ENCODE results near the gene NR1I3.
"Not testable (repeated sequence)": the region's sequence is repeated elsewhere in the genome, so short reads cannot be mapped to it uniquely, and the experiment has no call there.

NR1I3 gene, protein sequence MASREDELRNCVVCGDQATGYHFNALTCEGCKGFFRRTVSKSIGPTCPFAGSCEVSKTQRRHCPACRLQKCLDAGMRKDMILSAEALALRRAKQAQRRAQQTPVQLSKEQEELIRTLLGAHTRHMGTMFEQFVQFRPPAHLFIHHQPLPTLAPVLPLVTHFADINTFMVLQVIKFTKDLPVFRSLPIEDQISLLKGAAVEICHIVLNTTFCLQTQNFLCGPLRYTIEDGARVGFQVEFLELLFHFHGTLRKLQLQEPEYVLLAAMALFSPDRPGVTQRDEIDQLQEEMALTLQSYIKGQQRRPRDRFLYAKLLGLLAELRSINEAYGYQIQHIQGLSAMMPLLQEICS

DNA sequence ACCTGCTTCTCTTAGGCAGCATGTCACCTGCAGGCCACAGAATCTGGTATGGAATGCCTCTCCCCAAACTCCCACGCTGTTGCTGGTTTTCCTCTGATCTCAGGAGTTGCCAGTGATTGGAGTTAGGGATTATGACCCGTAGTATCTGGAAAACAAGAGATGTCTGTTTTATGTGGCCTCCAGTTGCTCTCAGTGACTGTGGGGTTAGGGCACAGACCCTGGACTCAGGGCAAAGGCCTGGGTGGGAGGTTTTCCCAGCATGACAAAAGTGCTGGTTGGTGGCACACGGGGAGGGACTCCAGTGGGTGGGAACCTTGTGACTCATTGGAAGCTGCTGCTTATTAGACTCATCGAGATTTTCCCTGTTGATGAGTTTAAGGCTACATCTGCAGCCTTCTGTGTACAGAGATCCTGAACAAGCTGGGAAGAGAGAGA is at the start of gene NR1I3:
TSS of gene NR1I3 (minus strand) at position 165 of the 435 bp plus-strand sequence. CDS start 1,638 bp downstream, outside the sequence.
- DNase-seq: no peak

DNA sequence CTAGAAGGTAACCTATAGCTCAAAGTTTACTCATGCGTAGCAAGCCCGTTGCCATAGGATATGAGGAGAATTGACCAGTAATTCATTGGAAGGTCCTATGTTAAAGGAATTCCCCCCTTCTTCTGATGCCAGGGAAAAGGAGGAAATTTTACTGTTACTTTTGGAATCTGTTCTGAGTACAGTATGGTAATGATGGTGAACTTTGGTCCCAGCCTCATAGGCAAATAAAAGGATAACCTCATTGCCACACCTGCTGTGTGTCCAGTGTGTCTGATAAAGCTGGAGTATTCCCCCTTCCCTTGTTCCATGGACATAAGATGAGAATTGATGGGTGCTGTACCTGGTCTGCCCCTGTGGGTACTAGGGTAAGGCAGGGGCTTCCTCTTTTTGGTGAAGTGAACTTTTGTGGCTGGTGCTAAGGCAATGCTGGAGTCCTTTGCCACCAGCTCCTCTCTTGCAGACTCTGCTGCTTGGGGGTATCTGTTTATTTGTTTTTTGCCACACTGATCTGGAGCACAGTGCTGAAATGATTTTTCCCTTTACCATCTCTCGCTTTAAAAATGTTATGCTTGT is 49.6 kb upstream of the NR1I3 start:
- no peak for DNase-seq

DNA sequence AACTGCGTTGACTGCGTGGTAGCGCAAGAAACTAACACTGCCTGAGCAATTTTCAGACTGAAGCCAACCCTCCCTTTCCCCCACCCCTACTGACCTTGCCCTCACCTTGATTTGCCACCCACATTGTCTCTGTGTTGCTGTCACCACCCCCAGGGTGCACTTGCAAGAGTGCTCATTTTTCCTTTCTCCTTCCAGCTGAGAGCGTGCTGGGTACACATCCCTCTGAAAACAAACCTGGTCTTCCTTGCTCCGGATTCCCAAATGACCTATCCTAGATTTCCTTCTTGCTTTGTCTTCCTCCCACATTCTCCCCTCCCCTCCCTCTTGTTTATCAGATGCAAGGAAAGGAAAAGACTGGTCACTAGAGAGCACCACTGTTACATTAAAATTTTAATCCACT is 47.5 kb upstream of the NR1I3 start:
- no peak for DNase-seq

DNA sequence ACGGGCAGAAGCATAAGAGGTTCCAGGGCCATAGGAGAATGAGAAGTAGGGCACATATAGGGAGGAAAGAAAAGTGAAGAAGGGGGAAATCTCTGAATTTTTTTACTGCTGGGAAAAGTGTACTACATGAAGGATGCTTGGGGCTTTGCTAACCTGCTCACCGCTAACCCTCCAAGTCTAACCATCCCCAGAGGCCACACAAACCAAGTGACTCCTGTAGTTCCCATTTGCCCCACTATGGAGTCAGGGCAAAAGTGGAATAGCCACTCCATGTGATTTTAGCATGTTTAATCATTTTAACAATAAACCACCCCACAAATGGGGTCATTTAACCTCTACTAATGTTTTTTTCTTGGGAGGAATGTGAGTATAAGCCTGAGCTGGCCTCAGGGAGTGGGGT is 47.1 kb upstream of the NR1I3 start:
- DNase-seq: no peak

GRCh38 chr1:161282991-161283390 is 45.0 kb upstream of the NR1I3 start:
- DNase-seq: no peak

DNA sequence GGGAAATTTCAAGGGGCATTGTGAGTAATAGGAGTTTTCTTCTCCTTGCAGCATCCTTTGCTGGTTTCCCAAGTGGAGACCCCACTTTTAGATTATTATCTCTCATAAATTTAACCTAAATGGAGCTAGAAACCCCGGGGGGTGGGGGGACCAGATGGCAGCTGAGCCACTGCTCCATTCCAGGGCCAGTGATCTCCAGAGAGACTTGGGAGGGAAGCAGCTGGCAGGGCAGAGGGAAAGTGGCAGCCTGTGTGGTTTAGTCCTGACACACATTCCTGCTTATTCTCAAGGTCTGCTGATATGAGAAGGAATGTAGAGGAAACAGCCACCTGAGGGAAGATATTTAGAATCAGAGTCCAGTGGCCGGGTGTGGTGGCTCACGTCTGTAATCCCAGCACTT is 36.9 kb upstream of the NR1I3 start:
- no peak for DNase-seq

DNA sequence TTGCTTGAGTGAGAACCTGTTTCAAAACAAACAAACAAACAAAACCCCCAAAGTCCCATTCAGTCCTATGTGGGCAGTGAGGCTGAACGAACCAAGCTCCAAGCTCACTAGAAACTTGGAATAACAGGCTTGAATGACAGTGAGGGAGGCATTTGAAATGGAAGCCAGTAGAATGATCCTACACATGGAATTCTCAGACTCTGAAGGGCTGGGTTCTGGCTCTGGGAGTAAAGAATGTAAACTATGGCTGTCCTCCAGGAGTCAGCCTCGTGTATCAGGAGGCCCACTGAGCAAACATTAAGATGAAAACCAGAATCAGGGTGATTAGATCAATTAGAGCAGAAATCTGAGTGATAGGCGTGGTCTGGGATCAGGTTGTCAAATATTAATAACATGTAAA is 35.4 kb upstream of the NR1I3 start:
- no peak for DNase-seq

DNA sequence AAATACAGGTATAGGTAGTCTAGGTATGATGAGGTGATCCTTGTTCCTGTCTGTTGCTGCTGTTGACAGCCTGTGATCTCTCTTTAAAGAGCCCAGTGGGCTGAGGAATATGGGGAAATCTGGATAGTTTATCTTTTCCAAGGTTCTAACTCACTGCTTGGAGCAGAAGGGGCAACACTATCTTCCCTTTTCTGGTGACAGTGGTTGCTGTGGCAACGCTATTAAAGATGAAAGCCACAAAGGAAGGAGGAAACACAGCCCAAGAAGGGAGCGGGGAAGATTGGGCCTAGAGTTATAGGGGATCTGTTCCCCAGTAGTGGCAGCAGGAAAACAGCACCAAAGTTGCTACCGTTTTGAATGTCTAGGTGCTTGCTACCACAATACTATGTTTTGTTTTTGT is 29.3 kb upstream of the NR1I3 start:
- DNase-seq: peak in 1 of 2 donors; percentile 9

- no peak for DNase-seq
These were observed 28.8 kb upstream of the NR1I3 start for GRCh38 chr1:161266836-161267235.

GRCh38 chr1:161266202-161266601 is 28.2 kb upstream of the NR1I3 start:
- DNase-seq: no peak

- DNase-seq: no peak
These were observed 27.3 kb upstream of the NR1I3 start for GRCh38 chr1:161265305-161265704.

GRCh38 chr1:161261261-161262235 is 23.5 kb upstream of the NR1I3 start:
- DNase-seq: peak in 1 of 2 donors; percentile 4

DNA sequence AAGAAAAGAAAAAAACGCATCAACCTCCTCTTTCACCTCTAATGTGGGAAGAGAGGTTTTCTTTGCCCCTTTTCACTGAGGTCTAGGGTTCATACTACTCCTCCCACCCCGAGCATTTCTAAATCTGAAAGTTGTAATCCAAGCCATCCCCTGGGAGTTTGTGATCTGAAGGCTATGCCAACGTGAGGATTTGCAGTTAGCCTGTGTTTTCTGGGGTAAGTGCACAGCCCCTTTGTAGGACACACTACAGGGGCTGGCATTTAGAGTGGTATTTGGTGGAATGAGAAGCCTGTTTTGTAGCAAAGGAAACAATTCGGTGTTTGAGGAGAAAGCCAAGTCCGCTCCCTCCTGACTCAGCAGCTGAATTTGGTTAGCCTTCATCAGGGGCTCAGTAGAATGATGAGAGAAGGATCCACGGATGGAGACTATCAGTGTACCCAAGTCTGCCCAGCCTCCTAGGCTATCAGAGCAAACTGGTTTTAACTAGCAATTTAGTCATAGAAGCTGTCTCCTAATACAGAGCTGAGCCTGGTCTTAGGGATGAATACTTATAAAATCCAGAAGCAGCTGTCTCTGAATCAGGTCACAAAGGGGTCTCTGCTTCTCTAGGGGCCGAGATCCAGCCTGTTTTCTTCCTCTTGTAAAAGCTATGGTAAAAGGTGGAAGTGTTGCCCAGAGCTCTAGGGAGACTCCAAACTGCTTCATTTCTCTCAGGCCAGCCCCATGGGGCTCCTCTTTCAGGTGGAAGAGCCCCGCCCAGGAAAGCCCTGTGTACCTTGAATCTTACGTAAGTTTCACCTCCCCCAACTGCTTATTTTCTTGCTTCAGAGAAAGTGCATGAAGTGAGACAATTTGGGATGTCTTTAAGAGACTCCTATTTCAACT is 22.6 kb upstream of the NR1I3 start:
- no peak for DNase-seq

GRCh38 chr1:161259765-161260164 is 21.8 kb upstream of the NR1I3 start:
- no peak for DNase-seq

- DNase-seq: no peak
These were observed 21.3 kb upstream of the NR1I3 start for GRCh38 chr1:161259345-161259702.

- DNase-seq: peak; percentile 22 to 27
These were observed 20.7 kb upstream of the NR1I3 start, which contains the start of gene PCP4L1 for GRCh38 chr1:161258439-161259344. TSS of gene PCP4L1 (plus strand) at chr1:161258745. CDS start at chr1:161258975, 230 bp downstream.

GRCh38 chr1:161257109-161257508 is 19.1 kb upstream of the NR1I3 start:
- DNase-seq: not testable (repeated sequence)

DNA sequence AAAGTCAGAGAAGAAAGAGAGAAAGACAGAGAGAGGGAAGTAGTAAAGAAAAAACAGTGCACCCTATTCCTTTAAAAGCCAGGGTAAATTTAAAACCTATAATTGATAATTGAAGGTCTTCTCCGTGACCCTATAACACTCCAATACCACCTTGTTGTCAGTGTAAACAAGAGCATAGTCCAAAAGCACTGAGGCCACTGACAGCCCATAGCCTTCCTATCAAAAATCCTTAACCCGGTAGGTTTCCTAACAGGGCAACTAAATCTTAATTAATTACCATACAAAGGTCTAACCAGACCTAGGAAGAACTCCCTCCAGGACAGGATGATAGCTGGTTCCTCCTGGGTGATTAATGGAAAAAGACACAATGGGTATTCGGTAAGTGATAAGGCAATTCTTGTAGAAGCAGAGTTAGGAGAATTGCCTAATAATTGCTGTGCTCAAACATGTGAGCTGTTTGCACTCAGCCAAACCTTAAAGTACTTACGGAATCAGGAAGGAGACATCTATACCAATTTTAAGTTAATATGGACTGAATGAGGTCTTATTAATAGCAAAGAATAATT is 18.0 kb upstream of the NR1I3 start:
- DNase-seq: not testable (repeated sequence)

DNA sequence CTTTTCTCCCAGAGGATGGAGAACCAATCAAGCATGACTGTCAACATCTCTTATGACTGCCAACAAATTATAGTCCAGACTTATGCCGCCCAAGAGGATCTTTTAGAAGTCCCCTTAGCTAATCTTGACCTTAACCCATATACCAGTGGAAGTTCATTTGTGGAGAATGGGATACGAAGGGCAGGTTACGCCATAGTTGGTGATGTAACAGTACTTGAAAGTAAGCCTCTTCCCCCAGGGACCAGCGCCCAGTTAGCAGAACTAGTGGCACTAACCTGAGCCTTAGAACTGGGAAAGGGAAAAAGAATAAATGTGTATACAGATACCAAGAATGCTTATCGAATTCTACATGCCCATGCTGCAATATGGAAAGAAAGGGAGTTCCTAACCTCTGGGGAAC is 17.3 kb upstream of the NR1I3 start:
- DNase-seq: not testable (repeated sequence)

DNA sequence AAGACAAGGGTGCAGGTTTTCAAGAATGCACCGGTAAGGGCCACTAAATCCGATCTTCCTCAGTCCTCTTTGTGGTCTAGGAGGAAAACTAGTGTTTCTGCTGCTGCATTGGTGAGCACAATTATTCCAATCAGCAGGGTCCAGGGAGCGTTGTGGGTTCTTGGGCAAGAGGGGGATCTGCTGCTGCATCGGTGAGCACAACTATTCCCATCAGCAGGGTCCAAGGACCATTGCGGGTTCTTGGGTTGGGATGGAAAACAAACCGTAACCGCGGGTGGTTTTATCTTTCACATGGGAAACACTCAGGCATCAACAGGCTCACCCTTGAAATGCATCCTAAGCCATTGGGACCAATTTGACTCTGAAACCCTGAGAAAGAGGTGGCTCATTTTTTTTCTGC is 13.6 kb upstream of the NR1I3 start:
- DNase-seq: no peak

- no peak for DNase-seq
These were observed 12.8 kb upstream of the NR1I3 start for GRCh38 chr1:161250829-161251228.

Data from CD4-positive, alpha-beta T cell treated with Interleukin-1 beta for 1 hour (primary cell).